ENCODE measurements around the gene MRPL2.

DNA sequence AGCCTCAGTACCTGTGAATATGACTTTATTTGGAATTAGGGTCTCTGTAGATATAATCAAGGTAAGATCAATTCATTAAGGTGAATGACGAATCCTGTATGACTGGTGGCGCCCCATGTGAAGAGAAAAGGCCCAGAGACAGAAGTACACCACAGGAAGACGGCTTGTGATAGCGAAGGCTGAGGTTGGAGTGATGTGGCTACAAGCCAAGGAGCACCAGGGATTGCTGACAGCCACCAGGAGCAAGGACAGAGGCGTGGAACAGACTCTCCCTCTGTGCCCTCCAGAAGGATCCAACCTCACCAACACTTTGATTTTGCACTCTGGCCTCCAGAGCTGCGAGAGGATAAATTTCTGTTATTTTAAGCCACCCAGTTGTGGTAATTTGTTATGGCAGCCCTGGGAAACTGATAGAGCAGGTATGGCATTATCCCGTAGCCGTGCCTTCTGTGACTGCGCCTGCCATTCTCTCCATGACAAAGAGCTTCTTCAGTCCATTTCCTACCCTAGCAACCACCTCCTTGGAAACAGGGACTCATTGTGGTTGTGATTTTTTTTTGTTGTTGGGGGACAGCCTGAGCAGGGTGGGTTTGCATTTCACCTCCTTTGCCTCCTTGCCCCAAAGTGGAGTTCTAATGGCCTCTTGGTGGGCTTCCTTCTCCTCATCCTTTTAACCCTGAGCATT, 46.4 kb upstream of the MRPL2 start:
- TF ChIP-seq, protein P1, sequence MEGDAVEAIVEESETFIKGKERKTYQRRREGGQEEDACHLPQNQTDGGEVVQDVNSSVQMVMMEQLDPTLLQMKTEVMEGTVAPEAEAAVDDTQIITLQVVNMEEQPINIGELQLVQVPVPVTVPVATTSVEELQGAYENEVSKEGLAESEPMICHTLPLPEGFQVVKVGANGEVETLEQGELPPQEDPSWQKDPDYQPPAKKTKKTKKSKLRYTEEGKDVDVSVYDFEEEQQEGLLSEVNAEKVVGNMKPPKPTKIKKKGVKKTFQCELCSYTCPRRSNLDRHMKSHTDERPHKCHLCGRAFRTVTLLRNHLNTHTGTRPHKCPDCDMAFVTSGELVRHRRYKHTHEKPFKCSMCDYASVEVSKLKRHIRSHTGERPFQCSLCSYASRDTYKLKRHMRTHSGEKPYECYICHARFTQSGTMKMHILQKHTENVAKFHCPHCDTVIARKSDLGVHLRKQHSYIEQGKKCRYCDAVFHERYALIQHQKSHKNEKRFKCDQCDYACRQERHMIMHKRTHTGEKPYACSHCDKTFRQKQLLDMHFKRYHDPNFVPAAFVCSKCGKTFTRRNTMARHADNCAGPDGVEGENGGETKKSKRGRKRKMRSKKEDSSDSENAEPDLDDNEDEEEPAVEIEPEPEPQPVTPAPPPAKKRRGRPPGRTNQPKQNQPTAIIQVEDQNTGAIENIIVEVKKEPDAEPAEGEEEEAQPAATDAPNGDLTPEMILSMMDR (IDR thresholded peaks at IDR 0.05; ENCODE audit: poor library complexity, severe bottlenecking): no peak
- TF ChIP-seq RAD21 (conservative IDR thresholded peaks at IDR 0.05): no peak
